Measurements from ENCODE around the gene TMEM38A. TPM values are rescaled to one million over a fixed set of nuclear protein-coding genes. Genes with fewer than 3 reads are reported as not detected.
"Not testable (repeated sequence)": the region's sequence is repeated elsewhere in the genome, so short reads cannot be mapped to it uniquely, and the experiment has no call there.

The TMEM38A gene
- total RNA-seq, 4 donors from 2014 or later: 3.3 to 7.3 (median 3.6) TPM

- no peaks in the 10 kb centered on the region for H3K9me3 ChIP-seq
- peaks cover 0 to 9% (median 0%) of the 10 kb centered on the region in 4 donors for H3K4me1 ChIP-seq
- DNase-seq (ENCODE audit: low spot score in 2 of 2): no peak
- H3K4me3 ChIP-seq: no peak overlapping the region
- no peaks in the 10 kb centered on the region for H3K36me3 ChIP-seq
- TF ChIP-seq EP300 (IDR thresholded peaks at IDR 0.05) (no peak), POLR2A (IDR thresholded peaks at IDR 0.05) (no peak)
- TF ChIP-seq, protein P1, sequence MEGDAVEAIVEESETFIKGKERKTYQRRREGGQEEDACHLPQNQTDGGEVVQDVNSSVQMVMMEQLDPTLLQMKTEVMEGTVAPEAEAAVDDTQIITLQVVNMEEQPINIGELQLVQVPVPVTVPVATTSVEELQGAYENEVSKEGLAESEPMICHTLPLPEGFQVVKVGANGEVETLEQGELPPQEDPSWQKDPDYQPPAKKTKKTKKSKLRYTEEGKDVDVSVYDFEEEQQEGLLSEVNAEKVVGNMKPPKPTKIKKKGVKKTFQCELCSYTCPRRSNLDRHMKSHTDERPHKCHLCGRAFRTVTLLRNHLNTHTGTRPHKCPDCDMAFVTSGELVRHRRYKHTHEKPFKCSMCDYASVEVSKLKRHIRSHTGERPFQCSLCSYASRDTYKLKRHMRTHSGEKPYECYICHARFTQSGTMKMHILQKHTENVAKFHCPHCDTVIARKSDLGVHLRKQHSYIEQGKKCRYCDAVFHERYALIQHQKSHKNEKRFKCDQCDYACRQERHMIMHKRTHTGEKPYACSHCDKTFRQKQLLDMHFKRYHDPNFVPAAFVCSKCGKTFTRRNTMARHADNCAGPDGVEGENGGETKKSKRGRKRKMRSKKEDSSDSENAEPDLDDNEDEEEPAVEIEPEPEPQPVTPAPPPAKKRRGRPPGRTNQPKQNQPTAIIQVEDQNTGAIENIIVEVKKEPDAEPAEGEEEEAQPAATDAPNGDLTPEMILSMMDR (IDR thresholded peaks at IDR 0.05): no peak
- 78 to 79% methylated on average over 7 of the region's 7 CpGs for WGBS, 2 donors
- no peaks in the 10 kb centered on the region for H3K27me3 ChIP-seq
- no peak overlapping the region for H3K27ac ChIP-seq
Observed at GRCh38 chr19:16721051-16721450, 60.1 kb downstream of the TMEM38A start.

- WGBS, 2 donors: 66 to 68% methylated on average over 3 of the region's 3 CpGs
- Histone ChIP-seq H3K27ac (no peak overlapping the region), H3K27me3 (no peaks in the 10 kb centered on the region), H3K4me1 (peaks cover 0 to 9% (median 0%) of the 10 kb centered on the region in 4 donors), H3K4me3 (no peak overlapping the region), H3K36me3 (no peaks in the 10 kb centered on the region), H3K9me3 (no peaks in the 10 kb centered on the region)
- DNase-seq (ENCODE audit: low spot score in 2 of 2): no peak
- TF ChIP-seq EP300 (IDR thresholded peaks at IDR 0.05) (no peak), POLR2A (IDR thresholded peaks at IDR 0.05) (no peak)
- TF ChIP-seq, protein P1 (IDR thresholded peaks at IDR 0.05): no peak
Observed at GRCh38 chr19:16722591-16722990, 61.7 kb downstream of the TMEM38A start.

DNA sequence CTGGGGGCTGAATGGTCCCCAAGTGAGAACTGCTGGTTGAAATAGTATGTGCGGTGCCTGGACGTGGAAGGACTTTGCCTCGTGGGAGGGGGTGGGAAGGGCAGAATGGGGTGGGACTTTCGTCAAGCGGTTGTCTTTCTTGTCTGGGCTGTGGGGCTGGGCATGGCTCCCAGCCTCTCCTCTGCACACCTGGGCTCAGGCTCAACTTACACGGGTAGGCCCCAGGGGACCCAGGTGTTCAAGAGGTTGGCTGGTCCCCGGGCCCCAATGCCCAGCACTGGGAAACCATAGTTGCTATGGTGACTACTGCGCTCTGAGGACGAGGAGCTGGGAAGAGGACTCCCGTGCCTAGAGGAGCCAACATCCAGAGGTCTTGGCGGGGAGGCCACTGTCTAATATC lies 66.0 kb downstream of the TMEM38A start:
- Histone ChIP-seq H3K4me3 (no peak overlapping the region), H3K4me1 (no peaks in the 10 kb centered on the region)
- DNase-seq (ENCODE audit: low spot score in 2 of 2): no peak

GRCh38 chr19:16735650-16736266 lies 74.8 kb downstream of the TMEM38A start:
- WGBS, 2 donors: 86 to 93% methylated on average over 4 of the region's 4 CpGs
- H3K9me3 ChIP-seq: not testable (repeated sequence)

More for the DNA sequence above, 66.0 kb downstream of the TMEM38A start:
- 77 to 81% methylated on average over 8 to 11 of the region's 11 CpGs for WGBS, 2 donors
- Histone ChIP-seq H3K27ac (no peak overlapping the region), H3K9me3 (no peaks in the 10 kb centered on the region), H3K27me3 (no peaks in the 10 kb centered on the region), H3K36me3 (no peaks in the 10 kb centered on the region)
- TF ChIP-seq, protein P1 (IDR thresholded peaks at IDR 0.05): no peak

DNA sequence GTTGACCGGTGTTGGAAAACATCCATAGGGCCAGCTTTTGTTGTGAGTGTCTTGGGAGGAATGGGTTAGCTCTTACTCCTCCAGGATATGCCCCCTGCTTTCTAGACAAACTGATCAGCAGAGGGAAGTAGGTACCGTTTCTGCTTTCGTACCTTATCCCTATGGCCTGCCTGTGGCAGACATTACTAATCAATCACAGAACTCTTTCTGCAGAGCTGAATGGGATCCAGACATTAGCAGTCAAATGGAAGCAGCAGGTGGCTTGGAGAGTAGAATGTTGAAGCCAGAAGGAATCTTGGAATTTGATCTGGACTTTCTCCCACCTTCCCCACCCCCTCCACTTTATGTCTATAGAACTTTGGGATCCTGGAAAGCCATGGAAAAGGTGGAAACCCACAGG lies 75.8 kb downstream of the TMEM38A start:
- Histone ChIP-seq H3K4me3 (no peak overlapping the region), H3K9me3 (peaks cover 0 to 3% (median 0%) of the 10 kb centered on the region in 4 donors), H3K27ac (no peak overlapping the region), H3K27me3 (no peaks in the 10 kb centered on the region), H3K4me1 (peaks cover 0 to 6% (median 0%) of the 10 kb centered on the region in 4 donors), H3K36me3 (no peaks in the 10 kb centered on the region)
- no peak for TF ChIP-seq POLR2A (IDR thresholded peaks at IDR 0.05)
- no peak for TF ChIP-seq EP300 (IDR thresholded peaks at IDR 0.05)
- TF ChIP-seq, protein P1 (IDR thresholded peaks at IDR 0.05): no peak
- no peak for DNase-seq (ENCODE audit: low spot score in 2 of 2)
- WGBS, 2 donors: 65 to 66% methylated on average over 3 of the region's 3 CpGs

More at GRCh38 chr19:16735650-16736266, 74.8 kb downstream of the TMEM38A start:
- not testable (repeated sequence) for DNase-seq (ENCODE audit: low spot score in 2 of 2); H3K27ac ChIP-seq; H3K27me3 ChIP-seq; H3K4me3 ChIP-seq; H3K4me1 ChIP-seq; H3K36me3 ChIP-seq
